Liver (tissue), 3 donors: Measurements from ENCODE around the gene RAF1.

Source experiments
- CTCF ChIP-seq: fragments of 150-350 bp; IDR thresholded peaks from 2 replicates; pipeline ENCODE4 v1.5.1; 2017; ENCODE audit warnings: improper control_type of control experiment, low read depth, low read length; ENCODE audit not compliant: missing input control
- GABPA ChIP-seq, 2 donors: IDR thresholded peaks in 1 of 2; conservative IDR thresholded peaks in 1 of 2; 2 replicates each; pipeline ENCODE4 v1.6.1; 2016; ENCODE audit warnings: antibody characterized with exemption in 2 of 2, mild to moderate bottlenecking in 1 of 2, moderate library complexity in 1 of 2
- JUND ChIP-seq, 2 donors: IDR thresholded peaks; 2 replicates each; pipeline ENCODE4 v1.6.1; 2016; ENCODE audit warnings: antibody characterized with exemption in 2 of 2
- NR2F2 ChIP-seq: IDR thresholded peaks from 2 replicates; pipeline ENCODE4 v1.6.1; 2016; ENCODE audit warnings: antibody characterized with exemption
- RAD21 ChIP-seq, 2 donors: IDR thresholded peaks; 2 replicates each; pipeline ENCODE4 v1.6.1; 2016; ENCODE audit warnings: antibody characterized with exemption in 2 of 2, mild to moderate bottlenecking in 2 of 2
- REST ChIP-seq: IDR thresholded peaks from 2 replicates; pipeline ENCODE4 v1.6.1; 2016; ENCODE audit warnings: antibody characterized with exemption, mild to moderate bottlenecking
- SP1 ChIP-seq: IDR thresholded peaks from 2 replicates; pipeline ENCODE4 v1.6.1; 2018; ENCODE audit warnings: antibody characterized with exemption, mild to moderate bottlenecking
- YY1 ChIP-seq: IDR thresholded peaks from 2 replicates; pipeline ENCODE4 v1.6.1; 2016; ENCODE audit warnings: antibody characterized with exemption, mild to moderate bottlenecking
- TF ChIP-seq, protein P1 (sequence below): IDR thresholded peaks from 2 replicates; pipeline ENCODE4 v1.6.1; 2016; ENCODE audit warnings: antibody characterized with exemption
- TF ChIP-seq, protein P2 (sequence below): IDR thresholded peaks from 2 replicates; pipeline ENCODE4 v1.6.1; 2016; ENCODE audit warnings: antibody characterized with exemption
- donor health status: healthy.
- donor health status: healthy.

GRCh38 chr3:12615266-12615665, 48.7 kb downstream of the RAF1 start:
- TF ChIP-seq CTCF (no peak), SP1 (no peak), YY1 (no peak), JUND (IDR thresholded peaks at IDR 0.05) (no peak), GABPA (IDR thresholded peaks at IDR 0.05 in 1 of 2, conservative IDR thresholded peaks at IDR 0.05 in 1 of 2) (no peak), REST (no peak), RAD21 (IDR thresholded peaks at IDR 0.05) (no peak), NR2F2 (no peak)
- TF ChIP-seq, protein P1, sequence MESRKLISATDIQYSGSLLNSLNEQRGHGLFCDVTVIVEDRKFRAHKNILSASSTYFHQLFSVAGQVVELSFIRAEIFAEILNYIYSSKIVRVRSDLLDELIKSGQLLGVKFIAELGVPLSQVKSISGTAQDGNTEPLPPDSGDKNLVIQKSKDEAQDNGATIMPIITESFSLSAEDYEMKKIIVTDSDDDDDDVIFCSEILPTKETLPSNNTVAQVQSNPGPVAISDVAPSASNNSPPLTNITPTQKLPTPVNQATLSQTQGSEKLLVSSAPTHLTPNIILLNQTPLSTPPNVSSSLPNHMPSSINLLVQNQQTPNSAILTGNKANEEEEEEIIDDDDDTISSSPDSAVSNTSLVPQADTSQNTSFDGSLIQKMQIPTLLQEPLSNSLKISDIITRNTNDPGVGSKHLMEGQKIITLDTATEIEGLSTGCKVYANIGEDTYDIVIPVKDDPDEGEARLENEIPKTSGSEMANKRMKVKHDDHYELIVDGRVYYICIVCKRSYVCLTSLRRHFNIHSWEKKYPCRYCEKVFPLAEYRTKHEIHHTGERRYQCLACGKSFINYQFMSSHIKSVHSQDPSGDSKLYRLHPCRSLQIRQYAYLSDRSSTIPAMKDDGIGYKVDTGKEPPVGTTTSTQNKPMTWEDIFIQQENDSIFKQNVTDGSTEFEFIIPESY: no peak
- TF ChIP-seq, protein P2, sequence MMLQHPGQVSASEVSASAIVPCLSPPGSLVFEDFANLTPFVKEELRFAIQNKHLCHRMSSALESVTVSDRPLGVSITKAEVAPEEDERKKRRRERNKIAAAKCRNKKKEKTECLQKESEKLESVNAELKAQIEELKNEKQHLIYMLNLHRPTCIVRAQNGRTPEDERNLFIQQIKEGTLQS: no peak
